Stimulated activated naive CD8-positive, alpha-beta T cell treated with anti-CD3 and anti-CD28 coated beads, Interleukin-15, amount 100 ng/mL, for 72 hours (primary cell): ENCODE results near the gene RGL1.

Experiments
- ATAC-seq: fragments of 150-1000 bp; cut with Tn5 transposase; 2 replicates; pipeline ENCODE4 v1.10.0; 2021; ENCODE audit warnings: mild to moderate bottlenecking, moderate library complexity
- DNase-seq, 2 donors: peaks; one replicate each; pipeline ENCODE4 v3.0.0; 2021 to 2022
- H3K27ac Mint-ChIP-seq, 2 donors: one replicate each; pipeline ENCODE4 v1.8.0; 2022; ENCODE audit warnings: mild to moderate bottlenecking in 2 of 2, mixed read lengths in 2 of 2, moderate library complexity in 2 of 2
- H3K27me3 Mint-ChIP-seq: one replicate; pipeline ENCODE4 v1.8.0; 2022; ENCODE audit warnings: mixed read lengths
- H3K4me1 Mint-ChIP-seq: one replicate; pipeline ENCODE4 v1.8.0; 2022; ENCODE audit warnings: mild to moderate bottlenecking, mixed read lengths
- H3K4me3 Mint-ChIP-seq, 2 donors: one replicate each; pipeline ENCODE4 v1.8.0; 2022; ENCODE audit warnings: mild to moderate bottlenecking in 2 of 2, mixed read lengths in 2 of 2, moderate library complexity in 1 of 2
- H3K9me3 Mint-ChIP-seq, 2 donors: one replicate each; pipeline ENCODE4 v1.8.0; 2022; ENCODE audit warnings: mixed read lengths in 2 of 2

Gene RGL1

DNA sequence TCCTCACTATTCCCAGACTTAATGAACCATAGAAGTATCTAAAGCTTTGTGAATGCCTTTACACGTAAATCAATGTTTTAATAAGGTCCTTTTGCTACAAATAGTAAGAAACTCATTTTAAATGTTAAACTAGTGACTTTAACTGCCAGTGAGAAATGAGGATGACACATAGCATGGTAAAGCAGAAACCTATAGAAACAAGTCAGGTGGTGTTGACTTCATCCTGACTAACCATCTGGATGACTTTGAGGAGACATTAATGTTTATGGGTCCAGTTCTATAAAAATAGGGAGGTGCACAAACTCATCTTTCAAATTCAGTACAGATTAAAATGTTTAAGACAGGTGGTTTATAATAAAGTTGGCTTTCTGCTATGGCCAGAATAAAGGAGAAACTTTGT is 147.2 kb downstream of the RGL1 start:
- ATAC-seq (no peak), DNase-seq (no peak)
- Mint-ChIP-seq H3K4me3 (no peak overlapping the region), H3K27ac (no peak overlapping the region), H3K9me3 (no peaks in the 10 kb centered on the region), H3K4me1 (peaks cover 7% of the 10 kb centered on the region), H3K27me3 (no peaks in the 10 kb centered on the region)

DNA sequence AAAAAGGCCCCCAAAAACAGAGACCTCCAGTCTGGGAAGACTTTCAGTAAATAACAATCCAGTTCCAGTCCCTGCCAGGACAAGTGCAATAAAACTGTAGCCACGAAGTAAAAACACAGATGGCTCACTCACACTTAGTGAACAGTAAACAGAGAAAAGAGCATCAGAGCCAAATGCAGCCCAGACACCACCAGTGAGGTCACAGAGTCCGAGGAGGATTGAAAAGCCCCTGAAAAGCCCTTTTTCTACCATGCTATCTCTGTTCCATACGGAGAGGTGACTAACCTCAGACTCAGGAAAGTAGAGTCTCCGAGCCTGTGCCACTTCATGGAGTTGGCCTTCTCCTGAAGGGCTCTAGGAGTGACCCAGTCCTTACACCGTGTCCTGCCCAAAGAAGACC is 148.1 kb downstream of the RGL1 start:
- ATAC-seq (no peak), DNase-seq (no peak)
- Mint-ChIP-seq H3K4me1 (peaks cover 7% of the 10 kb centered on the region), H3K27ac (no peak overlapping the region), H3K9me3 (no peaks in the 10 kb centered on the region), H3K27me3 (no peaks in the 10 kb centered on the region), H3K4me3 (no peak overlapping the region)

- peak overlapping the region in 1 of 2 donors; percentile 74 for H3K27ac Mint-ChIP-seq
- peaks cover 7% of the 10 kb centered on the region for H3K4me1 Mint-ChIP-seq
- ATAC-seq (no peak), DNase-seq (no peak)
- H3K4me3 Mint-ChIP-seq, result no peak overlapping the region
- no peaks in the 10 kb centered on the region for H3K27me3 Mint-ChIP-seq
- H3K9me3 Mint-ChIP-seq, result no peaks in the 10 kb centered on the region
These were observed 149.6 kb downstream of the RGL1 start for GRCh38 chr1:183954496-183954895.

DNA sequence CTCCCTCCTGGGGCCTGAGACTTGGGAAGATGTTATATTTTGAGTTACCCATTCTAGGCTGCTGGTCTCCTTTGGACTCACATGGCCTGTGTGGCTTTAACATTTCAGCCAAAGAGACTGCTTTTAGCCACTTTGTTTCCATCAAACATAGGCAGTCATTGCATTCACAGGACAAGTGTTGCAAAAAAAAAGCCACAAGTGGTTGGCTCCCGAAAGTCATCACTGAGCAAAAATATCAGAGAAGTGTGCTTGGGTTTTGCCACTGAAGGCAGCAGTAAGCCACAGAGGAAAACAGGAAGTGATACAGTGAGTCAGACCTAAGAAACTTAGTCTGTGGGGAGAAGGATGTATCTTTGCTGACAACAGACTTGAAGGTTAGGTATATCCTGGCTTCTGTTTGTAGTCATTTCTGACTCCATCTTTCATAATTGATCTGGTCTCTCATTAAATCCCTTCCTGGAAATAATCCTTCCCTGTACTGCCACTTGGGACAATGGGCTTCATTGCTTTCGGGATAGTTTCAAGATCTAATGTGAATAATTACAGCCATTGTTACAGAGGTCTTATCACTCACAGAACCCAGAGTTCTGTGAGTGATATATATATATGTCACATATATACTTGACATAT is 151.8 kb downstream of the RGL1 start:
- H3K4me3 Mint-ChIP-seq, result peak overlapping the region; percentile 46 to 48
- H3K27me3 Mint-ChIP-seq, result no peaks in the 10 kb centered on the region
- ATAC-seq (peak; percentile 99), DNase-seq (peak; percentile 66 to 81)
- peak overlapping the region in 1 of 2 donors; percentile 84 for H3K27ac Mint-ChIP-seq
- peaks cover 7% of the 10 kb centered on the region for H3K4me1 Mint-ChIP-seq
- H3K9me3 Mint-ChIP-seq, result no peaks in the 10 kb centered on the region

DNA sequence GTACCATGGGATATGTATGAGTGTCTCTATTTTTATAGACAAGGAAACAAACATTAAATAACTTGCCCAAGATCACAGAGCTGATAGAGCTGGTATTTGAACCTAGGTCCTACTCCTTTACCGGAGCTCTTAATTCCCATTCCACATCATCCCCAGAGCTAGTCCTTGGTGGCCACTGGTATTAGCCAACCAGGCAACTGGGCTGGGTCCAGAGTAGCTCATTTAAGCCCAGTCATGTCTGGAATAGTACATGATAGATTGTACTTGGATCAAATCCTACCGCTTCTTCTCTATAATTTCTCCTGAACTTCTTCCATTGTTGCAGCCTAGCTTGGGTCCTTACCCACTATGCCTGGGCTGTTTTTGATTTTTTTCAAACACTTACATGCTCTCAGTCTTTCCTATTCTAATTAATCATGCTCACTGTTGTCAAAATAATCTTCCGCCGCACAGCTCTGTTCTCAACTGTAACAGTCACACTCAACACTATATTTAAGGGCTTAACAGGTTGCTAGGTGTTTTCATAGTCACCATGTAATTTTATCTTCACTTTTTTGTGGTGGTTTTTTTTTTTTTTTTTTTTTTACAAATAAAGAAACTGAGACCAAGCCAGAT is 152.4 kb downstream of the RGL1 start:
- ATAC-seq (no peak), DNase-seq (no peak)
- Mint-ChIP-seq H3K27ac (no peak overlapping the region), H3K27me3 (no peaks in the 10 kb centered on the region), H3K4me1 (peaks cover 7% of the 10 kb centered on the region), H3K4me3 (no peak overlapping the region), H3K9me3 (peaks cover 0 to under 1% of the 10 kb centered on the region in 2 donors)

DNA sequence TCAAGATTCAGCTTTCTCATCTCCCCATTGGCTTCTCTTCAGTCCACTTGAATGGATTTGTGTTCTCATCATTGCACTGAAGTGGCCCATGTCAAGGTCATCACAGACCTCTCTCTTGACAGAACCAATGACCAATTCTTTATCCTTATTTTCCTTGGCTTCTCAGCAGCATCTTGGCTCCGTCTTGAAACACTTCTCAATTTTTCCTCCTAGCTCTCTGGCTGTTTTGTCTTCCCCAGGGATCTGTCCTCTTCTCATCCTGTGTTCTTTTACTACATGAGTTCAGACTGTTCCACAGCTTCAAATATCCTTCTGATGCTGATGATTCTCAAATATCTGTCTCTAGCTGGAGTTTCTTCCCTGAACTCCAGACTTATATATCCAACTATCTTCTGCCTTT is 154.0 kb downstream of the RGL1 start:
- no peak overlapping the region for H3K4me3 Mint-ChIP-seq
- H3K27ac Mint-ChIP-seq, result no peak overlapping the region
- peaks cover 0 to 6% of the 10 kb centered on the region in 2 donors for H3K9me3 Mint-ChIP-seq
- H3K4me1 Mint-ChIP-seq, result peaks cover 15% of the 10 kb centered on the region
- no peak for ATAC-seq
- no peaks in the 10 kb centered on the region for H3K27me3 Mint-ChIP-seq
- no peak for DNase-seq

DNA sequence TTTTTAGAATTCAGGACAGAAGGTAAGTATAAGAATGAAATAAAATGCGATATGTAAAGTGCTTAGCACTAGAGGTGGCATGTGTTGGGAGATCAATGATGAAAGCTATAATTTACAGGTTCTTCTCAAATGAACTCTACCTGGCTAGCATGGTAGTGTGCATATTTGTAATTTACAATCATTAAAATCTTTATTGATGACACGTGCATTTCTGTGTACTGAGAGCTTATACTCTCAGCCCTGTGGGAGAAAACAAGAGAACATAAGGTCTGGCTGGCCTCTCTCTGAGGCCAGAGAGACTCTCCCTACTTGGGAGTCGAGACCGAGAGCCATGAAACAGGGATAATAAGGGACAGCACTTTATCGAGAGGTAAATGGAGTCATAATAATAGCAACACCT is 156.2 kb downstream of the RGL1 start:
- peaks cover 8% of the 10 kb centered on the region for H3K4me1 Mint-ChIP-seq
- no peak overlapping the region for H3K4me3 Mint-ChIP-seq
- ATAC-seq (no peak), DNase-seq (no peak)
- H3K9me3 Mint-ChIP-seq, result peaks cover 0 to 6% of the 10 kb centered on the region in 2 donors
- peaks cover 12% of the 10 kb centered on the region for H3K27me3 Mint-ChIP-seq
- no peak overlapping the region for H3K27ac Mint-ChIP-seq

DNA sequence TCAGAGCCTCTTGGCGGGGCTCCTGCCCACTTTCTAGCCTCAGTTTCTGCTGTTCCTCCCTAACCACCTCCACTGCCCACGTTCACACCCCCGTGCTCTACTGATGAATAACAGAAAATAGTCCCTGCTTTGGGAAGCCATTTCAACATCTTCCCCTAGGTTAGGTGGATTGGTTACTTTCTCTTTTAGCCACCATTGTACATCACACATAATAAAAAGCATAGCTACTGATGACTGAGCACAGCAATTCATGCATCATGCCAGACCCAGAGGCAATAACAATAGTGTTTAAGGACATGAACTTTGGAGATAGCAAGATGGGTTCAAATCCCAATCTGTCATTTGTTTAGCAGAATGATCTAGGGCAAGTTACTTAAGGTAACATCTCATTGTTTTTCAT is 158.0 kb downstream of the RGL1 start:
- Mint-ChIP-seq H3K9me3 (peaks cover 0 to 6% of the 10 kb centered on the region in 2 donors), H3K4me3 (peak overlapping the region; percentile 2 to 8), H3K4me1 (peaks cover 8% of the 10 kb centered on the region), H3K27me3 (peaks cover 19% of the 10 kb centered on the region), H3K27ac (no peak overlapping the region)
- ATAC-seq (peak; percentile 78), DNase-seq (peak in 1 of 2 donors; percentile 14)

GRCh38 chr1:183965726-183966125 is 160.8 kb downstream of the RGL1 start:
- peaks cover 0 to 6% of the 10 kb centered on the region in 2 donors for H3K9me3 Mint-ChIP-seq
- no peak for ATAC-seq
- no peak for DNase-seq
- peaks cover 19% of the 10 kb centered on the region for H3K27me3 Mint-ChIP-seq
- H3K4me1 Mint-ChIP-seq, result peaks cover 8% of the 10 kb centered on the region
- no peak overlapping the region for H3K4me3 Mint-ChIP-seq
- no peak overlapping the region for H3K27ac Mint-ChIP-seq

DNA sequence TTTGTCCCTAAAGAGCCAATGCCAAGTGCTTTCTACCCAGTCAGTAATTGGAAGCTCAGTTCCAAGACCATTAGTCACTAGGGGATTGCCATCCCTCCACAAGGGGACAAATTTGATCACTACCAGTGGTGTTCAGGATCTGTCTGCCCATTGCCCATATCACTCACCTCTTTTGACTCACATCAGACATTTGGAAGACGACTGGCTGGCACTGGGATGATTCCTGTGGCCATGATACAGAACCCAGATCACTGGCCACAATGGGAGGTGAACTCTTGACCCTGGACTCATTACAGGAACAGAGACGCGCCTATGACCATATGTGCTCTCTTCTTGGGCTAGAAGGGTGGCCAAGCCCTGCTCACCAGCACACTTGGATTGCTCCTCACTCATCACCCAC is 161.6 kb downstream of the RGL1 start:
- H3K9me3 Mint-ChIP-seq, result peaks cover 0 to 6% of the 10 kb centered on the region in 2 donors
- no peak for ATAC-seq
- no peak for DNase-seq
- H3K27me3 Mint-ChIP-seq, result peaks cover 19% of the 10 kb centered on the region
- no peak overlapping the region for H3K4me3 Mint-ChIP-seq
- no peak overlapping the region for H3K27ac Mint-ChIP-seq
- peaks cover 8% of the 10 kb centered on the region for H3K4me1 Mint-ChIP-seq

DNA sequence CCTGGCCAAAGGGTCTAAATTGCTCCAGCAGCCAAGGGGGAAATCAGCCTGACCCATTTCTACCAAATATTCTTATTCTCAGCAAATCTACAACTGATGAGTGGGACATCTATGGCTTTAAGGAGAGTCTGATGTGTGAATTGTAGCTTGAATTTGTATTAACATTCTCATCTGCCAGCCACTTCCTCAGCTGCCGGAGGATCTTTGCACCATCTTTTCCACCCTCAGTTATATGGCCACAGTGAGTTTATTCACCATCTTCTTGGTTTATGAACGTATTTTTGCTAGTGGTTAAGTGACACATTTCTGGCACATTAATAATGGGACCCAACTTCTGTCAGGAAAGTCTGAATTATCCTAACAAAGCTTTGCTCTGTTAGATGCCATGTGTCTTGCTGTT is 163.0 kb downstream of the RGL1 start:
- ATAC-seq, result no peak
- H3K4me3 Mint-ChIP-seq, result no peak overlapping the region
- no peak for DNase-seq
- H3K9me3 Mint-ChIP-seq, result no peaks in the 10 kb centered on the region
- peaks cover 19% of the 10 kb centered on the region for H3K27me3 Mint-ChIP-seq
- H3K4me1 Mint-ChIP-seq, result peaks cover 2% of the 10 kb centered on the region
- H3K27ac Mint-ChIP-seq, result no peak overlapping the region

GRCh38 chr1:183968386-183968785 is 163.5 kb downstream of the RGL1 start:
- no peak overlapping the region for H3K27ac Mint-ChIP-seq
- no peak overlapping the region for H3K4me3 Mint-ChIP-seq

DNA sequence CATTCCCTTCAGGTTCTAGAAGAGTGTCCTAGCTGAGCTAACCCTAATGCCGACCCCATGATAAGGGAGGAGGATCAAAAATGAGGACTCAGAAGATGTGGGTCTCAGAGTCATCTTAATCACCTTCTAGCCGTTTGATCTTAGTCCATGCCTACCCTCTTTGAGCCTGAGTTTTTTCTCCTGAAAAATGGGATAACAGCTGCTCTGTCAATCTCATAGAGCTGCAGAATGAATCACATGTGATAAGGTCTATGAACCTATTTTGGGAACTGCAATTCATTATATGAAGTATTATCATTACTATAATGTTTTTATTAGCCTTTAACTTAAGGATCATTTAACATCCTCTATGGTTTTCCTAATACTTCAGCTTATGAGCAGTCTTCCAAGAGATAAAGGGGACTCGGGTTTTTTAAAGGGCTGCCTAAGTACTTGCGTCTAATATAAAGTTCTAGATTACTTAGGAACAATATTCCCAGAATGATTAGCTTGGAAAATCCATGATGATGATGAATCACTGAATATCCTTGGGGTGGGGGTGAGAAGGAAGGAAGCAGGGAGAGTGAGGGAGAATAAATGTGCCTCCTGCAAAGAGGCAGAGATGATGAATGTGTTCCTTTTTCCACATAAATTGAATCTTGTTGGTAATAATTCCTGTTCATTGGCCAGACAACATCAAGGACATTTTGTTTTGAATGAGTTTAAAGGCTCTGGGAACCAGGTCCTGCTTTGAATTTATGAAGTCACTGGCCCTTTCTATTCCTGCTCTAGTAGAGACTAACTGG is 165.8 kb downstream of the RGL1 start:
- ATAC-seq (no peak), DNase-seq (no peak)
- no peak overlapping the region for H3K27ac Mint-ChIP-seq
- H3K4me3 Mint-ChIP-seq, result no peak overlapping the region
- peaks cover 11% of the 10 kb centered on the region for H3K27me3 Mint-ChIP-seq
- H3K9me3 Mint-ChIP-seq, result no peaks in the 10 kb centered on the region
- H3K4me1 Mint-ChIP-seq, result no peaks in the 10 kb centered on the region

More at GRCh38 chr1:183968386-183968785, 163.5 kb downstream of the RGL1 start:
- Mint-ChIP-seq H3K4me1 (no peaks in the 10 kb centered on the region), H3K9me3 (no peaks in the 10 kb centered on the region), H3K27me3 (peaks cover 19% of the 10 kb centered on the region)
- no peak for DNase-seq
- no peak for ATAC-seq

DNA sequence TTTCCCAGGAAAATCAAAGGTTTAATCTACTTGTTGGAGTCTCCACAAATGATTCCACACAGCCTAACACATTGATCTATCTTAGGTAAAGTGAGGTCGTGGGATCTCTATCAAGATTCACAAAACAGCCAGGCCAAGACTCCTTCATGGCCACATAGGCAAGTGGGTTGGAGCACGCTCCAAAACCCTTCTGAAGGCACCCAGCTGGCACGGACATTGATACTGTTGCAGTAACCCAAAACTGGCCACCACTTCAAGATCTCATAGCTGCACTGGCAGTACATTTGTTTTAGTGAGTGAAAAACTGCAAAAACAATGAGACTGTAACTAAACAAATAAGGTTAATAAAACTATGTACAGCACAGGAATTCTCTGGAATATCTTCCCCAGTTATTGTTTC is 170.7 kb downstream of the RGL1 start:
- ATAC-seq, result no peak
- Mint-ChIP-seq H3K9me3 (no peaks in the 10 kb centered on the region), H3K27ac (no peak overlapping the region), H3K4me3 (no peak overlapping the region), H3K27me3 (no peaks in the 10 kb centered on the region), H3K4me1 (no peaks in the 10 kb centered on the region)
- DNase-seq, result no peak

- DNase-seq, result no peak
- Mint-ChIP-seq H3K9me3 (no peaks in the 10 kb centered on the region), H3K27ac (peak overlapping the region in 1 of 2 donors; percentile 36), H3K4me3 (no peak overlapping the region), H3K27me3 (no peaks in the 10 kb centered on the region), H3K4me1 (no peaks in the 10 kb centered on the region)
- no peak for ATAC-seq
These were observed 172.8 kb downstream of the RGL1 start for GRCh38 chr1:183977717-183978116.
